ENCODE results near the gene ADA. TPM values are rescaled to one million over a fixed set of nuclear protein-coding genes. Genes with fewer than 3 reads are reported as not detected.
"Not testable (repeated sequence)": the region's sequence is repeated elsewhere in the genome, so short reads cannot be mapped to it uniquely, and the experiment has no call there.

ADA gene
- total RNA-seq, 6 donors from 2014 or later: 5.0 to 9.4 (median 7.2) TPM

DNA sequence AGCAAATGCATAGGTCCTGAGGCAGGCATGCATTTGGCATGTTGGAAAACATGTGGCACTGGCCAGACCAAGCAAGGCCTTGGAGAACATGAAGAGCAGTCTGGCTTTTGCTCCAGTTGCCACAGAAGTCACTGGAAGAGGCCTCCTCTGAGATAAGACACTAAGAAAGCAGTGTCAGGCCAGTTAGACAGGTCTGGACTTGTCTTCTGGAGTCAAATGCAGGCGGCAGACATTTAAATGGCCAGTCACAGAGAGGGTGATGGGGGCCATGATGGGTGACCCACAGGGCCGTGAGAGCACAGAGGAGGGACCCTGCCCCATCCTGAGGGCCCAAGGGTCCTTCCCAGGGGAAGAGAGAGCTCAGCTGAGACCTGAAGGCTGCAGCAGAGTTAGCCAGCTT is 26.7 kb upstream of the ADA start:
- no peak overlapping the region for H3K4me3 ChIP-seq
- H3K9me3 ChIP-seq: no peaks in the 10 kb centered on the region
- WGBS, 2 donors: 53 to 65% methylated on average over 2 of the region's 2 CpGs
- no peaks in the 10 kb centered on the region for H3K4me1 ChIP-seq
- H3K27me3 ChIP-seq: no peaks in the 10 kb centered on the region
- DNase-seq: no peak
- ATAC-seq (ENCODE audit: low FRiP score in 2 of 2): no peak
- no peak overlapping the region for H3K27ac ChIP-seq
- TF ChIP-seq, protein P1, sequence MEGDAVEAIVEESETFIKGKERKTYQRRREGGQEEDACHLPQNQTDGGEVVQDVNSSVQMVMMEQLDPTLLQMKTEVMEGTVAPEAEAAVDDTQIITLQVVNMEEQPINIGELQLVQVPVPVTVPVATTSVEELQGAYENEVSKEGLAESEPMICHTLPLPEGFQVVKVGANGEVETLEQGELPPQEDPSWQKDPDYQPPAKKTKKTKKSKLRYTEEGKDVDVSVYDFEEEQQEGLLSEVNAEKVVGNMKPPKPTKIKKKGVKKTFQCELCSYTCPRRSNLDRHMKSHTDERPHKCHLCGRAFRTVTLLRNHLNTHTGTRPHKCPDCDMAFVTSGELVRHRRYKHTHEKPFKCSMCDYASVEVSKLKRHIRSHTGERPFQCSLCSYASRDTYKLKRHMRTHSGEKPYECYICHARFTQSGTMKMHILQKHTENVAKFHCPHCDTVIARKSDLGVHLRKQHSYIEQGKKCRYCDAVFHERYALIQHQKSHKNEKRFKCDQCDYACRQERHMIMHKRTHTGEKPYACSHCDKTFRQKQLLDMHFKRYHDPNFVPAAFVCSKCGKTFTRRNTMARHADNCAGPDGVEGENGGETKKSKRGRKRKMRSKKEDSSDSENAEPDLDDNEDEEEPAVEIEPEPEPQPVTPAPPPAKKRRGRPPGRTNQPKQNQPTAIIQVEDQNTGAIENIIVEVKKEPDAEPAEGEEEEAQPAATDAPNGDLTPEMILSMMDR (IDR thresholded peaks at IDR 0.05): no peak
- no peak for TF ChIP-seq POLR2A (IDR thresholded peaks at IDR 0.05)
- TF ChIP-seq POLR2AphosphoS5 (IDR thresholded peaks at IDR 0.05): no peak
- TF ChIP-seq EP300 (IDR thresholded peaks at IDR 0.05): no peak
- H3K36me3 ChIP-seq: no peaks in the 10 kb centered on the region

DNA sequence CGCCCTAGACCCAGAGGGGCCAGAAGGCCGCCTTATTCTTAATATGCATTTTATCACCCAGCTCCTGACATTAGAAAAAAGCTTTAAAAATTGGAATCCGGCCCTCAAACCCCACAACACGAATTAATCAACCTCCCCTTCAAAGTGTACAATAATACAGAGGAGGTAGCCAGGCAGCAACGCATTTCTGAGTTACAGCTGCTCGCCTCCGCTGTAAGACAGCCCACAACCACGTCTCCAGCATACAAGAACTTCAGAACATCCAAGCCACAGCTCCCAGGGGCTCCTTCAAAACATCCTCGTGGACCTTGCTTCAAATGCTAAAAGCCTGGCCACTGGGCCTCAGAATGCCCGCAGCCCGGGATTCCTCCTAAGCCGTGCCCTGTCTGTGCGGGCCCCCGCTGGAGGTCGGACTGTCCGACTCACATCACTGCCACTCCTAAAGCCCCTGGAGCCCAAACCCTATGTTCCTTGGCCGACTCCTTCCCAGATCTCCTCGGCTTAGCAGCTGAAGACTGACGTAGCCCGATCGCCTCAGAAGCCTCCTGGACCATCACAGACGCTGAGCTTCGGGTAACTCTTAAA is 20.9 kb upstream of the ADA start:
- not testable (repeated sequence) for H3K27me3 ChIP-seq; ATAC-seq (ENCODE audit: low FRiP score in 2 of 2); H3K27ac ChIP-seq; H3K4me1 ChIP-seq; H3K36me3 ChIP-seq; H3K4me3 ChIP-seq; H3K9me3 ChIP-seq
- peak in 1 of 2 donors; percentile 59 for DNase-seq
- 89 to 91% methylated on average over 23 of the region's 23 CpGs for WGBS, 2 donors

DNA sequence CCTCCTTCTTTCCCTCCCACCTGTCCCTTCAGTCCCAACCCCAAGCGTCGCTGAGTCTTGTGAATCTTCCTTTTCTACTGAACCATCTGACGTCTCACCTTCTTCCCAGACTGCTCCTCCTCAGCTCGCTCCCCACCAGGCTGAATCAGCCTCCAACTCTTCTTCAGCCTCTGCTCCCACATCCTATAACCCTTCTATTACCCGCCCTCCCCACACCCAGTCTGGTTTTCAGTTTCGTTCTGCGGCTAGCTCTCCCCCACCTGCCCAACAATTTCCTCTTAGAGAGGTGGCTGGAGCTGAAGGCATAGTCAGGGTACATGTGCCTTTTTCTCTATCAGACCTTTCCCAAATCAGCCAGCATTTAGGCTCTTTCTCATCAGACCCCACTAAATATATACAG is 20.0 kb upstream of the ADA start:
- WGBS, 2 donors: 62 to 72% methylated on average over 6 of the region's 7 CpGs
- ATAC-seq (ENCODE audit: low FRiP score in 2 of 2): not testable (repeated sequence)

DNA sequence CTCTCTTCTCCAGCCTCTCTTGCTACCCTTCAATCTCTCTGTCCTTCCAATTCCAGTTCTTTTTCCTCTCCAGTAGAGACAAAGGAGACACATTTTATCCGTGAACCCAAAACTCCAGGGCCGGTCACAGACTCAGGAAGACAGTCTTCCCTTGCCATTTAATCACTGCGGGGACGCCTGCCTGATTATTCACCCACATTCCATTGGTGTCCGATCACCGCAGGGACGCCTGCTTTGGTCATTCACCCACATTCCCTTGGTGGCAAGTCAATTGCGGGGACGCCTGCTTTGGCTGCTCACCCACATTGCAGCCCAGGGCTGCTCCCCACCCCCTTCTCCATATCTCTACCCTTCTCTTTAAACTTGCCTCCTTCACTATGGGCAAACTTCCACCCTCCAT is 19.4 kb upstream of the ADA start:
- DNase-seq; H3K36me3 ChIP-seq; H3K27me3 ChIP-seq; H3K9me3 ChIP-seq; H3K4me1 ChIP-seq; H3K27ac ChIP-seq; ATAC-seq (ENCODE audit: low FRiP score in 2 of 2); H3K4me3 ChIP-seq: not testable (repeated sequence)
- 83 to 92% methylated on average over 9 of the region's 9 CpGs for WGBS, 2 donors

More for the DNA sequence above, 20.0 kb upstream of the ADA start:
- H3K36me3 ChIP-seq, H3K27ac ChIP-seq, H3K27me3 ChIP-seq, H3K4me1 ChIP-seq, DNase-seq, H3K4me3 ChIP-seq, H3K9me3 ChIP-seq: not testable (repeated sequence)

DNA sequence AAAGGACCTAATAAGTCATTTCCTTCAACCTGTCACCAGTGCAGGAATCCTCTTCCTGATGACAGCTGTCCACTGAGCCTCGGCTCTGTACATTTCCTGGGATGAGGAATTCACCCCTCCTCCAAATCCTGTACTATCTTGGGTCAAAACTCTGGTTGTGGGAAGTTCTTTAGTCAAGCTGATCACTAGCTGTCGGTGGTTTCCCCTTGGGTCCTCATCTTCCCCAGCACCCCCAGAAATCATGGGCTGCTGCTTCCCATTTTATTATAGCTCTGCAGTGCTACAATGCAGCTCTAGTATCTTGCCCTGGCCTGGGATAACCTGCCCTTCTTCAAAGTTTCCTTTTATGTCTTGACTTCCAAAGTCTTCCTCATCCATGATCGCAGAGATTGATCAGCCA is 14.6 kb upstream of the ADA start:
- TF ChIP-seq POLR2A (IDR thresholded peaks at IDR 0.05) (no peak), EP300 (IDR thresholded peaks at IDR 0.05) (no peak), POLR2AphosphoS5 (IDR thresholded peaks at IDR 0.05) (no peak)
- TF ChIP-seq, protein P1 (IDR thresholded peaks at IDR 0.05): no peak
- Histone ChIP-seq H3K4me1 (no peaks in the 10 kb centered on the region), H3K27ac (no peak overlapping the region), H3K27me3 (no peaks in the 10 kb centered on the region), H3K9me3 (no peaks in the 10 kb centered on the region), H3K4me3 (no peak overlapping the region), H3K36me3 (no peaks in the 10 kb centered on the region)
- ATAC-seq (ENCODE audit: low FRiP score in 2 of 2) (no peak), DNase-seq (no peak)
- WGBS, 2 donors: 62 to 67% methylated on average over 3 of the region's 3 CpGs

DNA sequence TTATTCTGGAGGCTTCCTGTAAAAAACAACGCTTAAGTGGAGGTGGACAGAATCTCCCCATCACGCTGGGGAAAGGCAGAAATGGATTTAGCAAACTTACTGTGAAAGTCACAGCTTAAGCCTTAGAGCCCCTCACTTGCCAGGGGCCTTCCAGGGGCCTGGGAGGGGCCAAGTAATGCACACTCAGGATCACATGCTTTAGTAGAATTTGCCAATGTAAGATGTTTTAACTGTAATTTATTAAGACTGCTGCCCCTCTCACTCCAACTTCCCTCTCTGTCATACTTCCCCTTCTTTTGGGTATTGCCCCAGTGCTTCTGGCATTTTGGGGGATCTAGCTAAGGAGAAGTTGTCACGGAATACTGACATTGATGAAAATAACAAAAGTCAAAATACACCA is 12.6 kb upstream of the ADA start:
- no peaks in the 10 kb centered on the region for H3K4me1 ChIP-seq
- no peak overlapping the region for H3K27ac ChIP-seq
- ATAC-seq (ENCODE audit: low FRiP score in 2 of 2): peak in 1 of 2 donors; percentile 71
- 43 to 60% methylated on average over 3 of the region's 3 CpGs for WGBS, 2 donors
- no peak overlapping the region for H3K4me3 ChIP-seq
- TF ChIP-seq POLR2AphosphoS5 (IDR thresholded peaks at IDR 0.05) (no peak), EP300 (IDR thresholded peaks at IDR 0.05) (no peak), POLR2A (IDR thresholded peaks at IDR 0.05) (no peak)
- TF ChIP-seq, protein P1 (IDR thresholded peaks at IDR 0.05): no peak
- H3K36me3 ChIP-seq: no peaks in the 10 kb centered on the region
- no peak for DNase-seq
- no peaks in the 10 kb centered on the region for H3K9me3 ChIP-seq
- no peaks in the 10 kb centered on the region for H3K27me3 ChIP-seq
